HFFc6 (cell line): Measurements from ENCODE around the gene C14orf132. TPM values are rescaled to one million over a fixed set of nuclear protein-coding genes. Genes with fewer than 3 reads are reported as not detected.

Experiments
- DNase-seq: peaks from one replicate; pipeline ENCODE4 v3.0.0-alpha.2; 2018
- H3K27ac Mint-ChIP-seq: 2 replicates; pipeline ENCODE4 v1.8.0; 2020; ENCODE audit warnings: mild to moderate bottlenecking, mixed read lengths
- H3K27me3 Mint-ChIP-seq: 2 replicates; pipeline ENCODE4 v1.8.0; 2021; ENCODE audit warnings: mild to moderate bottlenecking, moderate library complexity, mixed read lengths; ENCODE audit not compliant: insufficient read depth
- H3K36me3 Mint-ChIP-seq: 2 replicates; pipeline ENCODE4 v1.8.0; 2021; ENCODE audit warnings: low read depth, mixed read lengths
- H3K4me1 Mint-ChIP-seq: 2 replicates; pipeline ENCODE4 v1.8.0; 2020; ENCODE audit warnings: low read depth, mixed read lengths
- H3K4me3 Mint-ChIP-seq: 2 replicates; pipeline ENCODE4 v1.8.0; 2020; ENCODE audit warnings: mild to moderate bottlenecking, moderate library complexity, mixed read lengths
- H3K9me3 Mint-ChIP-seq: 2 replicates; pipeline ENCODE4 v1.8.0; 2020; ENCODE audit warnings: mild to moderate bottlenecking, mixed read lengths
- CTCF ChIP-seq: fragments of 200-600 bp; sonication (generic); IDR thresholded peaks from 2 replicates; pipeline ENCODE4 v1.5.0; 2021; ENCODE audit warnings: antibody characterized with exemption, mild to moderate bottlenecking
- total RNA-seq, 6 experiments: library from RNA; stranded (reverse); fragmentation: NEBNext Ultra II Directional; extraction: Animal tissue kit (Norgen Biotek cat#: 25700); gene quantifications; 2 replicates in 1 of 6; 3 replicates in 5 of 6; pipeline ENCODE4 v1.2.3, GENCODE V29; 2021

C14orf132 gene
- total RNA-seq, 6 experiments from 2014 or later = 21.5 to 33.1 (median 27.1) TPM

GRCh38 chr14:96140952-96141351, 101.8 kb downstream of the C14orf132 start:
- peaks cover 11% of the 10 kb centered on the region for H3K36me3 Mint-ChIP-seq
- DNase-seq = no peak
- peaks cover 7% of the 10 kb centered on the region for H3K9me3 Mint-ChIP-seq
- peaks cover 48% of the 10 kb centered on the region for H3K4me1 Mint-ChIP-seq
- H3K27ac Mint-ChIP-seq = no peak overlapping the region
- H3K4me3 Mint-ChIP-seq = no peak overlapping the region
- no peaks in the 10 kb centered on the region; the same call in none of the 2 replicates for H3K27me3 Mint-ChIP-seq
- TF ChIP-seq CTCF = no peak

Other genes with a start within 250 kb of the C14orf132 start
- not detected for gene TUNAR, start 162.5 kb upstream of the C14orf132 start, total RNA-seq
- gene BDKRB2, start 165.5 kb downstream of the C14orf132 start, total RNA-seq = 10 to 100 TPM in 1 of 6 experiments, 1 to 10 TPM in 5; 5.8 to 11.2 (median 9.1) TPM
- 10 to 100 TPM; 41.5 to 67.8 (median 59.2) TPM for gene BDKRB1, start 216.8 kb downstream of the C14orf132 start, total RNA-seq